ENCODE results near the gene DNM2. TPM values are rescaled to one million over a fixed set of nuclear protein-coding genes. Genes with fewer than 3 reads are reported as not detected.

DNM2 gene
- total and polyA plus RNA-seq, 2 of the 13 experiments (the other 11 are each of a cell fraction or from before 2014, with no cell fraction given): 41.7 to 59.8 TPM

DNA sequence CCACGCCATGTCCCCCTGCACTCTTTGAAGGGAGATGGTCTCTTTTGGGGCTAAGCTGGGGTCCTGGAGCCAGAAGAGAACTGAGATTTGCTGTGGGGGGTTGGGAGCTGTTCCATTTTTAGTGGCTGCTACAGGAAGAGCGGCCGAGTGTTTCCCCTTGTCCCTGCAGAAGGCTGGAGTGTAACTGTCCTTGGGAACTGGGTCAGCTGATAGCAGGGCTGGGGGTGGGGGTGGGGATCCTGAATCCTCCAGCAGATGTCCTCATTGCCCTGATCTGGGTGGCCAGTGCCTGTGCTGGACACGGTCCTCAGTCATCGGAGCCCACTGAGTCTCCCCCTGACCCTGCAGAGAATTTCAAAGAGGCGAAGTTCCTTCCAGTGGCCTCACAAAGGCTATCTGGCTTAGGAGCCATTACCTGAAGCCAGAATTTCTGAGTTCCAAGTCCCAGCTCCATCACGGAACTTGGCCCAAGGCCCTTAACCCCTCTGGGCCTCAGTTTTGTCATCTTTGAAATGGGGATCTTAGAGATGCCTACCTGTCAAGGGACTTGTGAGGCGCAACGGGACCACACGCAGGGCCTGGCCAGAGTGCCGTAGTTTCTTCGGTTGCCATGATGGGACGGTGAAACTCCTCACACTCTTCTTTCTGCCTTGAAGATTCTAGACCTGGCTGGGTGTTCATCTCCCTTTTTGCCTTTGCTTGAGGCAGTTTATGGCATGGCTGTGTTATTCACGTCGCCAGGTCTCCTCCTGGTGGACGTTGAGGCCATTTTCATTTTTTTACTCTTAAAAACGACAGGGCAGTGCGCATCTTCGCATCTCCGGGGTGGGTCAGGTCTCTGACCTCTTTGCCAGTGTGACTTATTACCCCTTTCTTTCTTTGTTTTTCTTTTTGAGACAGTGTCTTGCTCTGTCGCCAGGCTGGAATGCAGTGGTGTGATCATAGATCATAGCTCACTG is 51.9 kb downstream of the DNM2 start (continued):
- TF ChIP-seq KMT2A (CRISPR knock-in tag; IDR thresholded peaks at IDR 0.05) (peak; percentile 46; the same call in 1 of the 2 replicates), ZNF264 (CRISPR knock-in tag; IDR thresholded peaks at IDR 0.05) (no peak), POLR2AphosphoS2 (IDR thresholded peaks at IDR 0.05; ENCODE audit: low read depth, low read length) (no peak), PAX8 (CRISPR knock-in tag; IDR thresholded peaks at IDR 0.05; ENCODE audit: borderline replicate concordance) (no peak), TP53 (CRISPR knock-in tag; conservative IDR thresholded peaks at IDR 0.05) (no peak), HOXA7 (CRISPR knock-in tag; IDR thresholded peaks at IDR 0.05) (no peak), KLF6 (CRISPR knock-in tag; IDR thresholded peaks at IDR 0.05) (no peak), SMARCE1 (IDR thresholded peaks at IDR 0.05; ENCODE audit: borderline replicate concordance) (no peak), KDM2A (CRISPR knock-in tag; IDR thresholded peaks at IDR 0.05; ENCODE audit: borderline replicate concordance, low read depth) (peak; percentile 44; the same call in 1 of the 2 replicates), GTF3A (CRISPR knock-in tag; conservative IDR thresholded peaks at IDR 0.05) (no peak), ZNF75D (CRISPR knock-in tag; IDR thresholded peaks at IDR 0.05; ENCODE audit: borderline replicate concordance) (no peak), BORCS8-MEF2B (CRISPR knock-in tag; IDR thresholded peaks at IDR 0.05) (no peak)
- TF ChIP-seq, protein P1, sequence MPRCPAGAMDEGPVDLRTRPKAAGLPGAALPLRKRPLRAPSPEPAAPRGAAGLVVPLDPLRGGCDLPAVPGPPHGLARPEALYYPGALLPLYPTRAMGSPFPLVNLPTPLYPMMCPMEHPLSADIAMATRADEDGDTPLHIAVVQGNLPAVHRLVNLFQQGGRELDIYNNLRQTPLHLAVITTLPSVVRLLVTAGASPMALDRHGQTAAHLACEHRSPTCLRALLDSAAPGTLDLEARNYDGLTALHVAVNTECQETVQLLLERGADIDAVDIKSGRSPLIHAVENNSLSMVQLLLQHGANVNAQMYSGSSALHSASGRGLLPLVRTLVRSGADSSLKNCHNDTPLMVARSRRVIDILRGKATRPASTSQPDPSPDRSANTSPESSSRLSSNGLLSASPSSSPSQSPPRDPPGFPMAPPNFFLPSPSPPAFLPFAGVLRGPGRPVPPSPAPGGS (CRISPR knock-in tag; IDR thresholded peaks at IDR 0.05): peak; percentile 69; the same call in 1 of the 2 replicates
- TF ChIP-seq, protein P2, sequence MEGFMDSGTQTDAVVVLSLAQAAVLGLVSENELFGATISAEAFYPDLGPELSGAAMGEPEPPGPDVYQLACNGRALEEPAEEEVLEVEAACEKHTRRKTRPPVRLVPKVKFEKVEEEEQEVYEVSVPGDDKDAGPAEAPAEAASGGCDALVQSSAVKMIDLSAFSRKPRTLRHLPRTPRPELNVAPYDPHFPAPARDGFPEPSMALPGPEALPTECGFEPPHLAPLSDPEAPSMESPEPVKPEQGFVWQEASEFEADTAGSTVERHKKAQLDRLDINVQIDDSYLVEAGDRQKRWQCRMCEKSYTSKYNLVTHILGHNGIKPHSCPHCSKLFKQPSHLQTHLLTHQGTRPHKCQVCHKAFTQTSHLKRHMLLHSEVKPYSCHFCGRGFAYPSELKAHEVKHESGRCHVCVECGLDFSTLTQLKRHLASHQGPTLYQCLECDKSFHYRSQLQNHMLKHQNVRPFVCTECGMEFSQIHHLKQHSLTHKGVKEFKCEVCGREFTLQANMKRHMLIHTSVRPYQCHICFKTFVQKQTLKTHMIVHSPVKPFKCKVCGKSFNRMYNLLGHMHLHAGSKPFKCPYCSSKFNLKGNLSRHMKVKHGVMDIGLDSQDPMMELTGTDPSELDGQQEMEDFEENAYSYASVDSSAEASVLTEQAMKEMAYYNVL (CRISPR knock-in tag; IDR thresholded peaks at IDR 0.05; ENCODE audit: borderline replicate concordance): no peak
- TF ChIP-seq, protein P3, sequence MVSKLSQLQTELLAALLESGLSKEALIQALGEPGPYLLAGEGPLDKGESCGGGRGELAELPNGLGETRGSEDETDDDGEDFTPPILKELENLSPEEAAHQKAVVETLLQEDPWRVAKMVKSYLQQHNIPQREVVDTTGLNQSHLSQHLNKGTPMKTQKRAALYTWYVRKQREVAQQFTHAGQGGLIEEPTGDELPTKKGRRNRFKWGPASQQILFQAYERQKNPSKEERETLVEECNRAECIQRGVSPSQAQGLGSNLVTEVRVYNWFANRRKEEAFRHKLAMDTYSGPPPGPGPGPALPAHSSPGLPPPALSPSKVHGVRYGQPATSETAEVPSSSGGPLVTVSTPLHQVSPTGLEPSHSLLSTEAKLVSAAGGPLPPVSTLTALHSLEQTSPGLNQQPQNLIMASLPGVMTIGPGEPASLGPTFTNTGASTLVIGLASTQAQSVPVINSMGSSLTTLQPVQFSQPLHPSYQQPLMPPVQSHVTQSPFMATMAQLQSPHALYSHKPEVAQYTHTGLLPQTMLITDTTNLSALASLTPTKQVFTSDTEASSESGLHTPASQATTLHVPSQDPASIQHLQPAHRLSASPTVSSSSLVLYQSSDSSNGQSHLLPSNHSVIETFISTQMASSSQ (IDR thresholded peaks at IDR 0.05; ENCODE audit: low read depth): no peak
- TF ChIP-seq, protein P3 (CRISPR knock-in tag; IDR thresholded peaks at IDR 0.05; ENCODE audit: borderline replicate concordance): no peak
- TF ChIP-seq, protein P4, sequence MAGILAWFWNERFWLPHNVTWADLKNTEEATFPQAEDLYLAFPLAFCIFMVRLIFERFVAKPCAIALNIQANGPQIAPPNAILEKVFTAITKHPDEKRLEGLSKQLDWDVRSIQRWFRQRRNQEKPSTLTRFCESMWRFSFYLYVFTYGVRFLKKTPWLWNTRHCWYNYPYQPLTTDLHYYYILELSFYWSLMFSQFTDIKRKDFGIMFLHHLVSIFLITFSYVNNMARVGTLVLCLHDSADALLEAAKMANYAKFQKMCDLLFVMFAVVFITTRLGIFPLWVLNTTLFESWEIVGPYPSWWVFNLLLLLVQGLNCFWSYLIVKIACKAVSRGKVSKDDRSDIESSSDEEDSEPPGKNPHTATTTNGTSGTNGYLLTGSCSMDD (CRISPR knock-in tag; IDR thresholded peaks at IDR 0.05): no peak
- TF ChIP-seq, protein P5, sequence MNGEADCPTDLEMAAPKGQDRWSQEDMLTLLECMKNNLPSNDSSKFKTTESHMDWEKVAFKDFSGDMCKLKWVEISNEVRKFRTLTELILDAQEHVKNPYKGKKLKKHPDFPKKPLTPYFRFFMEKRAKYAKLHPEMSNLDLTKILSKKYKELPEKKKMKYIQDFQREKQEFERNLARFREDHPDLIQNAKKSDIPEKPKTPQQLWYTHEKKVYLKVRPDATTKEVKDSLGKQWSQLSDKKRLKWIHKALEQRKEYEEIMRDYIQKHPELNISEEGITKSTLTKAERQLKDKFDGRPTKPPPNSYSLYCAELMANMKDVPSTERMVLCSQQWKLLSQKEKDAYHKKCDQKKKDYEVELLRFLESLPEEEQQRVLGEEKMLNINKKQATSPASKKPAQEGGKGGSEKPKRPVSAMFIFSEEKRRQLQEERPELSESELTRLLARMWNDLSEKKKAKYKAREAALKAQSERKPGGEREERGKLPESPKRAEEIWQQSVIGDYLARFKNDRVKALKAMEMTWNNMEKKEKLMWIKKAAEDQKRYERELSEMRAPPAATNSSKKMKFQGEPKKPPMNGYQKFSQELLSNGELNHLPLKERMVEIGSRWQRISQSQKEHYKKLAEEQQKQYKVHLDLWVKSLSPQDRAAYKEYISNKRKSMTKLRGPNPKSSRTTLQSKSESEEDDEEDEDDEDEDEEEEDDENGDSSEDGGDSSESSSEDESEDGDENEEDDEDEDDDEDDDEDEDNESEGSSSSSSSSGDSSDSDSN (CRISPR knock-in tag; IDR thresholded peaks at IDR 0.05): no peak

All from HepG2 (cell line).